Activated CD4-positive, alpha-beta T cell treated with anti-CD3 and anti-CD28 coated beads for 24 hours (primary cell): ENCODE measurements around the gene PDSS2.
"Not testable (repeated sequence)": the region's sequence is repeated elsewhere in the genome, so short reads cannot be mapped to it uniquely, and the experiment has no call there.

Experiments used
- DNase-seq, 2 donors: peaks; one replicate each; pipeline ENCODE4 v3.0.0-alpha.2; 2020; ENCODE audit warnings: low read depth in 2 of 2

PDSS2 gene

GRCh38 chr6:107475360-107475759, 16.0 kb upstream of the PDSS2 start:
- DNase-seq = not testable (repeated sequence)

- no peak for DNase-seq
Measured at GRCh38 chr6:107473660-107474059, 14.3 kb upstream of the PDSS2 start.

GRCh38 chr6:107470364-107470763, 11.0 kb upstream of the PDSS2 start:
- no peak for DNase-seq

GRCh38 chr6:107466062-107466461, 6.7 kb upstream of the PDSS2 start:
- no peak for DNase-seq

GRCh38 chr6:107460083-107460631, 793 bp upstream of the PDSS2 start:
- DNase-seq = no peak

GRCh38 chr6:107458672-107459282, 587 bp downstream of the PDSS2 start:
- peak in 1 of 2 donors; percentile 15 for DNase-seq

GRCh38 chr6:107448776-107449175, 10.6 kb downstream of the PDSS2 start:
- DNase-seq = no peak

- no peak for DNase-seq
Measured at GRCh38 chr6:107447663-107448216, 11.6 kb downstream of the PDSS2 start.

GRCh38 chr6:107444277-107444676, 15.1 kb downstream of the PDSS2 start:
- DNase-seq = no peak

GRCh38 chr6:107443608-107444267, 15.6 kb downstream of the PDSS2 start:
- no peak for DNase-seq

GRCh38 chr6:107442938-107443607, 16.3 kb downstream of the PDSS2 start:
- DNase-seq = no peak

GRCh38 chr6:107441682-107442081, 17.7 kb downstream of the PDSS2 start:
- DNase-seq = no peak

- DNase-seq = no peak
Measured at GRCh38 chr6:107440936-107441335, 18.4 kb downstream of the PDSS2 start.

GRCh38 chr6:107439406-107439805, 20.0 kb downstream of the PDSS2 start:
- no peak for DNase-seq

- DNase-seq = no peak
Measured at GRCh38 chr6:107437691-107438090, 21.7 kb downstream of the PDSS2 start.

- no peak for DNase-seq
Measured at GRCh38 chr6:107436881-107437280, 22.5 kb downstream of the PDSS2 start.

GRCh38 chr6:107435798-107436197, 23.6 kb downstream of the PDSS2 start:
- no peak for DNase-seq

- no peak for DNase-seq
Measured at GRCh38 chr6:107434812-107435211, 24.6 kb downstream of the PDSS2 start.

- DNase-seq = not testable (repeated sequence)
Measured at GRCh38 chr6:107425951-107426350, 33.4 kb downstream of the PDSS2 start.

GRCh38 chr6:107423474-107423990, 35.8 kb downstream of the PDSS2 start:
- no peak for DNase-seq

GRCh38 chr6:107421696-107422256, 37.6 kb downstream of the PDSS2 start:
- no peak for DNase-seq

- DNase-seq = no peak
Measured at GRCh38 chr6:107419733-107420132, 39.6 kb downstream of the PDSS2 start.
